A549 (cell line): ENCODE results near the gene PDS5B. TPM values are rescaled to one million over a fixed set of nuclear protein-coding genes. Genes with fewer than 3 reads are reported as not detected.

Experiments used
- ATAC-seq, 2 experiments: fragments of 200-7000 bp in 1 of 2; fragments of >200 bp in 1 of 2; cut with Nextera tagmentation in 1 of 2; cut with Tn5 transposase in 1 of 2; 3 replicates each; pipeline versions ENCODE4 v1.8.0 to v1.9.1; 2018 to 2020; ENCODE audit warnings: mild to moderate bottlenecking in 1 of 2, moderate library complexity in 1 of 2
- CTCF ChIA-PET: fragments of 300-600 bp; sonication (Branson Sonifier 250); formaldehyde crosslinking; extraction: SDS; loops from one replicate; lab custom pipeline; 2021; ENCODE audit warnings: antibody characterized with exemption, inconsistent platforms; lab: Yijun Ruan, JAX
- POLR2A ChIA-PET: fragments of 350-600 bp; formaldehyde crosslinking; extraction: SDS; loops from one replicate; lab custom pipeline; 2021; ENCODE audit warnings: antibody characterized with exemption, inconsistent platforms; lab: Yijun Ruan, JAX
- DNase-seq, 2 experiments: peaks; one replicate each; pipeline versions ENCODE4 v3.0.0 to v3.0.0-alpha.2; 2011 to 2016; ENCODE audit warnings: low read depth in 1 of 2, low spot score in 1 of 2
- FAIRE-seq: peaks from 2 replicates; lab custom pipeline; 2011; peaks lifted over from hg19 to GRCh38; lab: Jason Lieb, UNC
- H3K27ac ChIP-seq, 2 experiments: fragments of >200 bp; sonication (Bioruptor Twin); formaldehyde crosslinking; 3 replicates each; pipeline ENCODE4 v1.5.1; 2016 to 2017
- H3K4me1 ChIP-seq: fragments of >200 bp; sonication (Bioruptor Twin); formaldehyde crosslinking; 3 replicates; pipeline ENCODE4 v1.6.1; 2016
- H3K4me2 ChIP-seq: fragments of >200 bp; sonication (Bioruptor Twin); formaldehyde crosslinking; 3 replicates; pipeline ENCODE4 v1.6.1; 2016
- H3K4me3 ChIP-seq: fragments of >200 bp; sonication (Bioruptor Twin); formaldehyde crosslinking; 3 replicates; pipeline ENCODE4 v1.5.1; 2016
- H3K9me3 ChIP-seq: fragments of >200 bp; sonication (Bioruptor Twin); formaldehyde crosslinking; 3 replicates; pipeline ENCODE4 v1.6.1; 2016
- CEBPB ChIP-seq, 2 experiments: fragments of >200 bp in 1 of 2; sonication (Bioruptor Twin) in 1 of 2; formaldehyde crosslinking in 1 of 2; IDR thresholded peaks; 2 replicates each; pipeline ENCODE4 v1.6.1; 2012 to 2016
- CHD4 ChIP-seq: fragments of 200-600 bp; sonication (generic); IDR thresholded peaks from 2 replicates; pipeline ENCODE4 v1.6.1; 2016; ENCODE audit warnings: antibody characterized with exemption, mild to moderate bottlenecking, borderline replicate concordance
- EHF ChIP-seq: fragments of 250-450 bp; sonication (Bioruptor Pico); IDR thresholded peaks from 2 replicates; pipeline ENCODE4 v1.5.0; 2020; ENCODE audit warnings: mild to moderate bottlenecking
- EP300 ChIP-seq, 2 experiments: fragments of >200 bp; sonication (Bioruptor Twin); formaldehyde crosslinking; IDR thresholded peaks; 2 replicates in 1 of 2; 3 replicates in 1 of 2; pipeline ENCODE4 v1.6.1; 2016 to 2017
- ESRRA ChIP-seq: fragments of 150-350 bp; IDR thresholded peaks from 2 replicates; pipeline ENCODE4 v1.6.1; 2014; ENCODE audit warnings: mild to moderate bottlenecking, low read length, borderline replicate concordance
- HDAC2 ChIP-seq: fragments of 200-600 bp; sonication (generic); IDR thresholded peaks from 2 replicates; pipeline ENCODE4 v1.6.1; 2016
- HOXA7 ChIP-seq: fragments of 250-450 bp; sonication (Bioruptor Pico); IDR thresholded peaks from 2 replicates; pipeline ENCODE4 v1.5.0; 2020; ENCODE audit warnings: mild to moderate bottlenecking, moderate library complexity
- JUNB ChIP-seq: fragments of >200 bp; sonication (Bioruptor Twin); formaldehyde crosslinking; IDR thresholded peaks from 2 replicates; pipeline ENCODE4 v1.6.1; 2016
- KDM1A ChIP-seq: fragments of 200-600 bp; sonication (generic); IDR thresholded peaks from 2 replicates; pipeline ENCODE4 v1.6.1; 2016; ENCODE audit warnings: low read depth, mild to moderate bottlenecking
- KDM5A ChIP-seq: fragments of 200-600 bp; sonication (generic); IDR thresholded peaks from 2 replicates; pipeline ENCODE4 v1.6.1; 2016; ENCODE audit warnings: antibody characterized with exemption, mild to moderate bottlenecking
- MAFK ChIP-seq: fragments of 450-650 bp; IDR thresholded peaks from 2 replicates; pipeline ENCODE4 v1.6.1; 2014; ENCODE audit not compliant: partially characterized antibody
- NPAS2 ChIP-seq: fragments of 250-450 bp; sonication (Bioruptor Pico); IDR thresholded peaks from 2 replicates; pipeline ENCODE4 v1.8.0; 2022; ENCODE audit warnings: mild to moderate bottlenecking, moderate library complexity, borderline replicate concordance
- PHF8 ChIP-seq: fragments of 200-600 bp; sonication (generic); IDR thresholded peaks from 2 replicates; pipeline ENCODE4 v1.6.1; 2016; ENCODE audit warnings: low read depth, mild to moderate bottlenecking, antibody characterized with exemption, moderate library complexity, borderline replicate concordance
- RAD21 ChIP-seq, 2 experiments: fragments of >200 bp in 1 of 2; sonication (Bioruptor Twin) in 1 of 2; formaldehyde crosslinking in 1 of 2; IDR thresholded peaks in 1 of 2; conservative IDR thresholded peaks in 1 of 2; 2 replicates in 1 of 2; 3 replicates in 1 of 2; pipeline ENCODE4 v1.6.1; 2012 to 2018; ENCODE audit warnings: inconsistent platforms in 1 of 2
- SMC3 ChIP-seq: fragments of >200 bp; sonication (Bioruptor Twin); formaldehyde crosslinking; IDR thresholded peaks from 3 replicates; pipeline ENCODE4 v1.6.1; 2018; ENCODE audit warnings: inconsistent platforms
- ZNF302 ChIP-seq: fragments of 250-450 bp; sonication (Bioruptor Pico); IDR thresholded peaks from 2 replicates; pipeline ENCODE4 v1.9.0; 2021; ENCODE audit warnings: inconsistent platforms, mild to moderate bottlenecking, moderate library complexity
- WGBS: methylation state at CpG from one replicate; pipeline ENCODE4 v1.1.6; 2017; ENCODE audit errors: missing lambda C conversion rate; 5-methylcytosine and 5-hydroxymethylcytosine counted together
- polyA plus RNA-seq, 4 experiments: library from polyadenylated mRNA; depleted of rRNA in 3 of 4; stranded (reverse); fragments of >200 nt; fragmentation: RNase III in 1 of 4; extraction: RNeasy Plus Mini Kit Qiagen cat#74134 plus additional on column Dnase treatment in 1 of 4; gene quantifications; 2 replicates in 3 of 4; 3 replicates in 1 of 4; pipeline ENCODE4 v1.2.3, GENCODE V29; 2011 to 2017
- TF ChIP-seq, protein P1 (sequence below): fragments of >200 bp; sonication (Bioruptor Twin); formaldehyde crosslinking; IDR thresholded peaks from 3 replicates; pipeline ENCODE4 v1.6.1; 2016
- TF ChIP-seq, protein P2 (sequence below): fragments of >200 bp; sonication (Bioruptor Twin); formaldehyde crosslinking; IDR thresholded peaks from 3 replicates; pipeline ENCODE4 v1.5.1; 2016
- TF ChIP-seq, protein P3 (sequence below): fragments of 200-600 bp; sonication (generic); IDR thresholded peaks from 2 replicates; pipeline ENCODE4 v1.6.1; 2016; ENCODE audit warnings: antibody characterized with exemption, mild to moderate bottlenecking, moderate library complexity
- TF ChIP-seq, protein P4 (sequence below): fragments of >200 bp; sonication (Bioruptor Twin); formaldehyde crosslinking; IDR thresholded peaks from 2 replicates; pipeline ENCODE4 v1.6.1; 2016

The PDS5B gene
- polyA plus RNA-seq, 2 of the 4 experiments (the other 2 are of a cell fraction) = 10.6 to 16.0 TPM

DNA sequence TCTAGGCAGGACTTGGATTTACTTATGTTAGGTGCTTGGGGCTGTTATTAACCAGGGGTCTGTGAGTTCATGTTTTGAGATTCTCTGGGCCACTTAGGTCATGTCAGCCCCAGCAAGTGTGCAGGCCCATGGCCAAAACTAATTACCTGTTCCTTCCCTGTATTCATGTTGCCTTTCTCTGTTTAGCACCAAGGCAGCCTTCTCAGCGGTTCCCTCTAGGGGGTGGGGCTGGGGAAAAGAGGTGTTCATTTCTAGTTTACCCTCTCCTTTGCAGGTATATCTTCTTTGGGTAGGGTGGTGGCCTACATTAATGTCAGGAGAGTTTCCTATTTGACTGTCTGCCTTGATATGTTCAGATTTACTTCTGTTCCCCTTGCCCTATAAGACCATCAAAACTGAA is 61.7 kb downstream of the PDS5B start:
- H3K4me3 ChIP-seq = no peak overlapping the region
- CTCF ChIA-PET = interaction anchor here (2.1 kb wide), 1 partner anchor 62 kb away, joined by 9 read pairs; the partner anchor contains the start of gene PDS5B
- FAIRE-seq = no peak
- no peak for DNase-seq
- no peak overlapping the region for H3K27ac ChIP-seq
- H3K9me3 ChIP-seq = no peaks in the 10 kb centered on the region
- 83% methylated on average over 1 of the region's 1 CpG for WGBS
- TF ChIP-seq MAFK (no peak), ESRRA (no peak)
- TF ChIP-seq, protein P1, sequence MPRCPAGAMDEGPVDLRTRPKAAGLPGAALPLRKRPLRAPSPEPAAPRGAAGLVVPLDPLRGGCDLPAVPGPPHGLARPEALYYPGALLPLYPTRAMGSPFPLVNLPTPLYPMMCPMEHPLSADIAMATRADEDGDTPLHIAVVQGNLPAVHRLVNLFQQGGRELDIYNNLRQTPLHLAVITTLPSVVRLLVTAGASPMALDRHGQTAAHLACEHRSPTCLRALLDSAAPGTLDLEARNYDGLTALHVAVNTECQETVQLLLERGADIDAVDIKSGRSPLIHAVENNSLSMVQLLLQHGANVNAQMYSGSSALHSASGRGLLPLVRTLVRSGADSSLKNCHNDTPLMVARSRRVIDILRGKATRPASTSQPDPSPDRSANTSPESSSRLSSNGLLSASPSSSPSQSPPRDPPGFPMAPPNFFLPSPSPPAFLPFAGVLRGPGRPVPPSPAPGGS = no peak
- TF ChIP-seq, protein P2, sequence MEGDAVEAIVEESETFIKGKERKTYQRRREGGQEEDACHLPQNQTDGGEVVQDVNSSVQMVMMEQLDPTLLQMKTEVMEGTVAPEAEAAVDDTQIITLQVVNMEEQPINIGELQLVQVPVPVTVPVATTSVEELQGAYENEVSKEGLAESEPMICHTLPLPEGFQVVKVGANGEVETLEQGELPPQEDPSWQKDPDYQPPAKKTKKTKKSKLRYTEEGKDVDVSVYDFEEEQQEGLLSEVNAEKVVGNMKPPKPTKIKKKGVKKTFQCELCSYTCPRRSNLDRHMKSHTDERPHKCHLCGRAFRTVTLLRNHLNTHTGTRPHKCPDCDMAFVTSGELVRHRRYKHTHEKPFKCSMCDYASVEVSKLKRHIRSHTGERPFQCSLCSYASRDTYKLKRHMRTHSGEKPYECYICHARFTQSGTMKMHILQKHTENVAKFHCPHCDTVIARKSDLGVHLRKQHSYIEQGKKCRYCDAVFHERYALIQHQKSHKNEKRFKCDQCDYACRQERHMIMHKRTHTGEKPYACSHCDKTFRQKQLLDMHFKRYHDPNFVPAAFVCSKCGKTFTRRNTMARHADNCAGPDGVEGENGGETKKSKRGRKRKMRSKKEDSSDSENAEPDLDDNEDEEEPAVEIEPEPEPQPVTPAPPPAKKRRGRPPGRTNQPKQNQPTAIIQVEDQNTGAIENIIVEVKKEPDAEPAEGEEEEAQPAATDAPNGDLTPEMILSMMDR = no peak
- TF ChIP-seq, protein P3, sequence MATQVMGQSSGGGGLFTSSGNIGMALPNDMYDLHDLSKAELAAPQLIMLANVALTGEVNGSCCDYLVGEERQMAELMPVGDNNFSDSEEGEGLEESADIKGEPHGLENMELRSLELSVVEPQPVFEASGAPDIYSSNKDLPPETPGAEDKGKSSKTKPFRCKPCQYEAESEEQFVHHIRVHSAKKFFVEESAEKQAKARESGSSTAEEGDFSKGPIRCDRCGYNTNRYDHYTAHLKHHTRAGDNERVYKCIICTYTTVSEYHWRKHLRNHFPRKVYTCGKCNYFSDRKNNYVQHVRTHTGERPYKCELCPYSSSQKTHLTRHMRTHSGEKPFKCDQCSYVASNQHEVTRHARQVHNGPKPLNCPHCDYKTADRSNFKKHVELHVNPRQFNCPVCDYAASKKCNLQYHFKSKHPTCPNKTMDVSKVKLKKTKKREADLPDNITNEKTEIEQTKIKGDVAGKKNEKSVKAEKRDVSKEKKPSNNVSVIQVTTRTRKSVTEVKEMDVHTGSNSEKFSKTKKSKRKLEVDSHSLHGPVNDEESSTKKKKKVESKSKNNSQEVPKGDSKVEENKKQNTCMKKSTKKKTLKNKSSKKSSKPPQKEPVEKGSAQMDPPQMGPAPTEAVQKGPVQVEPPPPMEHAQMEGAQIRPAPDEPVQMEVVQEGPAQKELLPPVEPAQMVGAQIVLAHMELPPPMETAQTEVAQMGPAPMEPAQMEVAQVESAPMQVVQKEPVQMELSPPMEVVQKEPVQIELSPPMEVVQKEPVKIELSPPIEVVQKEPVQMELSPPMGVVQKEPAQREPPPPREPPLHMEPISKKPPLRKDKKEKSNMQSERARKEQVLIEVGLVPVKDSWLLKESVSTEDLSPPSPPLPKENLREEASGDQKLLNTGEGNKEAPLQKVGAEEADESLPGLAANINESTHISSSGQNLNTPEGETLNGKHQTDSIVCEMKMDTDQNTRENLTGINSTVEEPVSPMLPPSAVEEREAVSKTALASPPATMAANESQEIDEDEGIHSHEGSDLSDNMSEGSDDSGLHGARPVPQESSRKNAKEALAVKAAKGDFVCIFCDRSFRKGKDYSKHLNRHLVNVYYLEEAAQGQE = no peak
- TF ChIP-seq, all 56 proteins: peak for 0
- peaks cover 10% of the 10 kb centered on the region for H3K4me1 ChIP-seq
- POLR2A ChIA-PET = no interaction called here
- ATAC-seq = no peak
- H3K4me2 ChIP-seq = no peak overlapping the region

DNA sequence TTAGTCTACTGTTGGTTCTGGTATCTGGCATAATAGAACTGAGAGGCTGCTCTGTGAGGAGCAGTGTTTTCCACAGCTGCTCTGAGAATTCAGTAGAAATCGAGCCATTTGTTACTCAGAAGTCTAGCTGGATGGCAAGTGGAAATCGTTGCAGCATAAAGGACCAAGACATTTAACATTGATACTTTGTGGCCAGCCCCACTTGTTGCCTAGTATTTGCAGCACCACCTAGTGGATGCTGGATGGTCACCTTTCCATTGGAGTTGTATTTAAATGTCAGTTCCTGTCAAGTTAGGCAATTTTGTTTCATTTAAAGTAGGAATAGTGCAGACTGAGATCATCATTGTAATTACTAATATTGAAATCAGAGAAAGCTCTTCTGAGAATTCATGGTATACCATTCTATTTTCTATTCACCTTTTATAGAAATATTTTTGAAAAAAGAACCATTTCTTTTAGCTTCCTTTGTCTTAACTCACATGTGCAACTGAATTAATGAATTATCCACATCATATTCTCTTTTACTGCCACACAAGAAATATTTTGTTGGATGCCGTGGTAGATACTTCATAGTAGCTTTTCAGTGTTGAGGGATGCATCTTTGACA is 64.6 kb downstream of the PDS5B start:
- Histone ChIP-seq H3K27ac (no peak overlapping the region), H3K4me2 (peak overlapping the region; percentile 23; the same call in 1 of the 3 replicates), H3K9me3 (peaks cover 4% of the 10 kb centered on the region; the same call in 2 of the 3 replicates), H3K4me3 (no peak overlapping the region), H3K4me1 (no peaks in the 10 kb centered on the region)
- CTCF ChIA-PET = interaction anchor here (0.5 to 2.3 kb wide), 16 partner anchors 8 to 706 kb away, joined by 3 to 10 read pairs (median 3); partner anchors contain the start of gene PDS5B
- FAIRE-seq (no peak), DNase-seq (peak; percentile 10 to 71), ATAC-seq (peak; percentile 71 to 85; a peak in 4 of 6 replicates)
- 0% methylated on average over 3 of the region's 3 CpGs for WGBS
- POLR2A ChIA-PET = no interaction called here
- TF ChIP-seq EHF = no peak
- TF ChIP-seq KDM5A = no peak
- no peak for TF ChIP-seq PHF8
- peak; percentile 33 to 46; a peak in 2 of 5 replicates for TF ChIP-seq RAD21 (conservative IDR thresholded peaks at IDR 0.05 in 1 of 2, IDR thresholded peaks at IDR 0.05 in 1 of 2)
- TF ChIP-seq HDAC2 = no peak
- TF ChIP-seq ZNF302 = no peak
- TF ChIP-seq, protein P4, sequence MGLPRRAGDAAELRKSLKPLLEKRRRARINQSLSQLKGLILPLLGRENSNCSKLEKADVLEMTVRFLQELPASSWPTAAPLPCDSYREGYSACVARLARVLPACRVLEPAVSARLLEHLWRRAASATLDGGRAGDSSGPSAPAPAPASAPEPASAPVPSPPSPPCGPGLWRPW = no peak
- no peak for TF ChIP-seq HOXA7 (CRISPR knock-in tag)
- TF ChIP-seq JUNB = no peak
- TF ChIP-seq, protein P3 = no peak
- TF ChIP-seq KDM1A = no peak
- no peak for TF ChIP-seq CEBPB (IDR thresholded peaks at IDR 0.05)
- TF ChIP-seq CHD4 = no peak
- no peak for TF ChIP-seq EP300 (IDR thresholded peaks at IDR 0.05)
- TF ChIP-seq, protein P1 = no peak
- no peak for TF ChIP-seq NPAS2 (CRISPR knock-in tag)
- peak; percentile 35; the same call in 1 of the 3 replicates for TF ChIP-seq SMC3
